Colonic mucosa (tissue), 4 donors: ENCODE measurements around the gene NUMA1. TPM values are rescaled to one million over a fixed set of nuclear protein-coding genes. Genes with fewer than 3 reads are reported as not detected.

Source experiments
- DNase-seq: peaks from one replicate; pipeline ENCODE4 v3.0.0-alpha.2; 2020
- H3K27ac ChIP-seq: fragments of 200-600 bp; one replicate; pipeline ENCODE4 v1.8.0; 2021
- H3K27me3 ChIP-seq: fragments of 200-600 bp; one replicate; pipeline ENCODE4 v1.8.0; 2021
- H3K36me3 ChIP-seq: fragments of 200-600 bp; one replicate; pipeline ENCODE4 v1.8.0; 2021
- H3K4me1 ChIP-seq: fragments of 200-600 bp; one replicate; pipeline ENCODE4 v1.8.0; 2021; ENCODE audit warnings: mild to moderate bottlenecking
- H3K4me3 ChIP-seq: fragments of 200-600 bp; one replicate; pipeline ENCODE4 v1.8.0; 2021
- H3K9ac ChIP-seq, 2 donors: one replicate each; pipeline ENCODE4 v1.7.0; 2013; ENCODE audit warnings: control low read depth in 2 of 2, low read depth in 2 of 2, low read length in 2 of 2
- H3K9me3 ChIP-seq: fragments of 200-600 bp; one replicate; pipeline ENCODE4 v1.8.0; 2021
- CTCF ChIP-seq: fragments of 200-600 bp; IDR thresholded peaks from one replicate; pipeline ENCODE4 v1.8.0; 2022; ENCODE audit warnings: antibody characterized with exemption, mild to moderate bottlenecking
- intact Hi-C: fragments of 100-400 bp; cut with DNase I; formaldehyde crosslinking; loops from one replicate; pipeline ENCODE4 v1.14.1; 2022
- total RNA-seq, 2 donors: library from RNA; stranded (reverse); fragmentation: NEBNext Ultra II Directional in 1 of 2; extraction: Animal tissue kit (Norgen Biotek cat#: 25700) in 1 of 2; gene quantifications; one replicate each; pipeline ENCODE4 v1.2.1, GENCODE V29; 2021
- donor health status: healthy.
- donor health status: DM: no; HTN: no; CAD: no.
- donor health status: DM: no; HTN: no; CAD: no.

Gene NUMA1
- total RNA-seq, result 100 to 1,000 TPM; 154 to 158 TPM

- Histone ChIP-seq H3K9ac (peak within 1 kb of the TSS; percentile 66 to 92), H3K27me3 (no peaks in the 10 kb centered on the region), H3K27ac (peak within 1 kb of the TSS; percentile 88), H3K4me3 (peak within 1 kb of the TSS; percentile 76), H3K9me3 (no peaks in the 10 kb centered on the region), H3K4me1 (no peaks in the 10 kb centered on the region), H3K36me3 (no peaks in the 10 kb centered on the region)
- TF ChIP-seq CTCF, result no peak
- intact Hi-C loops, result no loop called here
- DNase-seq, result peak; percentile 100
These were observed at the start of gene NUMA1, which contains the start of gene LRRC51 for GRCh38 chr11:72080326-72081183. TSS of gene NUMA1 (minus strand) at chr11:72080542. CDS start at chr11:72035943, 44,599 bp downstream. TSS of gene LRRC51 (plus strand) at chr11:72080850. CDS start at chr11:72089084, 8,234 bp downstream.

GRCh38 chr11:72129381-72129780 is 49.0 kb upstream of the NUMA1 start:
- no peak overlapping the region for H3K9ac ChIP-seq
- TF ChIP-seq CTCF, result no peak
- no peaks in the 10 kb centered on the region for H3K36me3 ChIP-seq
- H3K9me3 ChIP-seq, result no peaks in the 10 kb centered on the region
- intact Hi-C loops, result no loop called here
- DNase-seq, result no peak
- H3K4me3 ChIP-seq, result no peak overlapping the region
- no peak overlapping the region for H3K27ac ChIP-seq
- H3K4me1 ChIP-seq, result no peaks in the 10 kb centered on the region
- no peaks in the 10 kb centered on the region for H3K27me3 ChIP-seq

GRCh38 chr11:72127923-72128322 is 47.6 kb upstream of the NUMA1 start:
- no peak overlapping the region for H3K9ac ChIP-seq
- no peak overlapping the region for H3K4me3 ChIP-seq
- TF ChIP-seq CTCF, result no peak
- no peak overlapping the region for H3K27ac ChIP-seq
- H3K4me1 ChIP-seq, result no peaks in the 10 kb centered on the region
- no peaks in the 10 kb centered on the region for H3K9me3 ChIP-seq
- no peaks in the 10 kb centered on the region for H3K36me3 ChIP-seq
- DNase-seq, result no peak
- H3K27me3 ChIP-seq, result no peaks in the 10 kb centered on the region
- intact Hi-C loops, result no loop called here

- H3K4me3 ChIP-seq, result no peak overlapping the region
- DNase-seq, result no peak
- no peak for TF ChIP-seq CTCF
- H3K27ac ChIP-seq, result no peak overlapping the region
- no peaks in the 10 kb centered on the region for H3K36me3 ChIP-seq
- H3K4me1 ChIP-seq, result no peaks in the 10 kb centered on the region
- intact Hi-C loops, result no loop called here
- H3K9me3 ChIP-seq, result no peaks in the 10 kb centered on the region
- no peak overlapping the region for H3K9ac ChIP-seq
- no peaks in the 10 kb centered on the region for H3K27me3 ChIP-seq
These were observed 45.6 kb upstream of the NUMA1 start for GRCh38 chr11:72125956-72126355.

GRCh38 chr11:72124046-72124445 is 43.7 kb upstream of the NUMA1 start:
- H3K27ac ChIP-seq, result no peak overlapping the region
- no peaks in the 10 kb centered on the region for H3K27me3 ChIP-seq
- no peak overlapping the region for H3K9ac ChIP-seq
- H3K9me3 ChIP-seq, result no peaks in the 10 kb centered on the region
- no peak overlapping the region for H3K4me3 ChIP-seq
- no peak for DNase-seq
- TF ChIP-seq CTCF, result no peak
- no peaks in the 10 kb centered on the region for H3K36me3 ChIP-seq
- no peaks in the 10 kb centered on the region for H3K4me1 ChIP-seq
- intact Hi-C loops, result no loop called here
